Keratinocyte (primary cell): ENCODE measurements around the gene CEP152. TPM values are rescaled to one million over a fixed set of nuclear protein-coding genes. Genes with fewer than 3 reads are reported as not detected.

Experiments
- DNase-seq: peaks from one replicate; pipeline ENCODE4 v3.0.0-alpha.2; 2011; ENCODE audit warnings: low read depth, missing footprints, low spot score
- FAIRE-seq: peaks from 2 replicates; lab custom pipeline; 2011; peaks lifted over from hg19 to GRCh38; lab: Jason Lieb, UNC
- H2AFZ ChIP-seq: 2 replicates; pipeline ENCODE4 v1.6.0; 2012; ENCODE audit warnings: low read length, control low read depth, inconsistent platforms; ENCODE audit not compliant: control insufficient read depth
- H3K27ac ChIP-seq: 2 replicates; pipeline ENCODE4 v1.5.1; 2011; ENCODE audit warnings: low read length; ENCODE audit not compliant: control insufficient read depth, insufficient read depth
- H3K27me3 ChIP-seq: 3 replicates; pipeline ENCODE4 v1.6.0; 2011; ENCODE audit warnings: low read length; ENCODE audit not compliant: control insufficient read depth, insufficient read depth; ENCODE audit errors: extremely low read depth
- H3K36me3 ChIP-seq, 2 experiments: 2 replicates in 1 of 2; 3 replicates in 1 of 2; pipeline ENCODE4 v1.5.1; 2011; ENCODE audit warnings: low read length in 2 of 2, mild to moderate bottlenecking in 1 of 2; ENCODE audit not compliant: control insufficient read depth in 2 of 2, insufficient read depth in 2 of 2; ENCODE audit errors: extremely low read depth in 1 of 2
- H3K4me1 ChIP-seq: 3 replicates; pipeline ENCODE4 v1.5.1; 2011; ENCODE audit warnings: low read length; ENCODE audit not compliant: control insufficient read depth, insufficient read depth; ENCODE audit errors: extremely low read depth
- H3K4me2 ChIP-seq: 3 replicates; pipeline ENCODE4 v1.6.0; 2011; ENCODE audit warnings: low read depth, low read length; ENCODE audit not compliant: control insufficient read depth, insufficient read depth; ENCODE audit errors: extremely low read depth
- H3K4me3 ChIP-seq, 3 experiments: fragments of 200-600 bp in 1 of 3; sonication (generic) in 1 of 3; 2 replicates in 2 of 3; 3 replicates in 1 of 3; pipeline ENCODE4 v1.5.1; 2011 to 2016; ENCODE audit warnings: low read length in 3 of 3, mild to moderate bottlenecking in 3 of 3, control low read depth in 2 of 3, inconsistent platforms in 1 of 3, low read depth in 1 of 3, mixed read lengths in 1 of 3, mixed run types in 1 of 3, moderate library complexity in 1 of 3; ENCODE audit not compliant: control insufficient read depth in 2 of 3, insufficient read depth in 2 of 3; ENCODE audit errors: extremely low read depth in 1 of 3
- H3K79me2 ChIP-seq: 2 replicates; pipeline ENCODE4 v1.6.0; 2012; ENCODE audit warnings: low read length; ENCODE audit not compliant: control insufficient read depth, insufficient read depth
- H3K9ac ChIP-seq: 3 replicates; pipeline ENCODE4 v1.6.0; 2011; ENCODE audit warnings: low read length; ENCODE audit not compliant: control insufficient read depth, insufficient read depth; ENCODE audit errors: extremely low read depth
- H3K9me1 ChIP-seq: 3 replicates; pipeline ENCODE4 v1.6.0; 2011; ENCODE audit warnings: low read length; ENCODE audit not compliant: control insufficient read depth, insufficient read depth; ENCODE audit errors: extremely low read depth
- H3K9me3 ChIP-seq: 2 replicates; pipeline ENCODE4 v1.5.1; 2012; ENCODE audit warnings: low read depth, low read length; ENCODE audit not compliant: control insufficient read depth
- H4K20me1 ChIP-seq: 3 replicates; pipeline ENCODE4 v1.6.0; 2011; ENCODE audit warnings: low read length; ENCODE audit not compliant: control insufficient read depth, insufficient read depth; ENCODE audit errors: extremely low read depth
- EZH2 ChIP-seq: IDR thresholded peaks from one replicate; pipeline ENCODE4 v1.6.1; 2012; ENCODE audit warnings: inconsistent platforms, mild to moderate bottlenecking, low read length, moderate library complexity
- dilution Hi-C: fragments of 300-500 bp; cut with MboI; formaldehyde crosslinking; loops from one replicate; pipeline ENCODE4 v1.7.0; 2020; ENCODE audit warnings: low sequenced_read_pairs; ENCODE audit not compliant: extremely low pct_ligation_motif_present
- polyA plus RNA-seq, 5 experiments: library from polyadenylated mRNA; depleted of rRNA in 3 of 5; stranded (reverse) in 3 of 5; stranded (forward) in 1 of 5; unstranded in 1 of 5; fragments of >200 nt; gene quantifications; 1 replicate in 1 of 5; 2 replicates in 3 of 5; 3 replicates in 1 of 5; pipeline versions ENCODE4 v1.2.1 to v1.2.3, GENCODE V29; 2011 to 2012; ENCODE audit warnings: missing spikeins in 2 of 5, low read depth in 1 of 5, low replicate concordance in 1 of 5
- TF ChIP-seq, protein P1 (sequence below), 3 experiments: IDR thresholded peaks in 1 of 3; conservative IDR thresholded peaks in 1 of 3; optimal IDR thresholded peaks in 1 of 3; 2 replicates in 2 of 3; 3 replicates in 1 of 3; pipeline versions ENCODE3 to v1.5.1; 2011; ENCODE audit warnings: low read length in 3 of 3, mild to moderate bottlenecking in 3 of 3, moderate library complexity in 2 of 3, control low read depth in 1 of 3, inconsistent platforms in 1 of 3; ENCODE audit not compliant: insufficient read depth in 2 of 3; ENCODE audit errors: extremely low read depth in 1 of 3

CEP152 gene
- polyA plus RNA-seq, 1 donor (not counting 4 experiments of a cell fraction or from before 2014, with no cell fraction given), result 4.0 TPM

DNA sequence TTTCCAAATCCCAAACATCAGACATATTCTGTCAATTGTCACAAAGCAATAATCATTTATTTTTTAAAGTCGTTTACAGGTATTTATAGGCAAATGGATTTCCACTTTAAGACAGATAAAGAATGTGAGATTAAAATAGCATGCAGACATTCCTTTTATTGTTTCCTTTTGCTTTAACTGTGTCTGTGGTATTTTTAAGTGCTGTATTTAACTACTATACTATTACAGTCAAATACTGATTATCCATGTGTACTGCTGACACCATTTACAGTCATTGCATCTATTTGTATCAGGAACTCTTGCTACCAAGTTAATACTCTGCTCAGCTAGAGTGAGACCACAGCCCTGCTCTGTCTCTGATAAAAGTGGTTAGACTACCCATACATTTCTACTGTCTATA is 12.8 kb upstream of the CEP152 start:
- TF ChIP-seq EZH2, result no peak
- TF ChIP-seq, protein P1, sequence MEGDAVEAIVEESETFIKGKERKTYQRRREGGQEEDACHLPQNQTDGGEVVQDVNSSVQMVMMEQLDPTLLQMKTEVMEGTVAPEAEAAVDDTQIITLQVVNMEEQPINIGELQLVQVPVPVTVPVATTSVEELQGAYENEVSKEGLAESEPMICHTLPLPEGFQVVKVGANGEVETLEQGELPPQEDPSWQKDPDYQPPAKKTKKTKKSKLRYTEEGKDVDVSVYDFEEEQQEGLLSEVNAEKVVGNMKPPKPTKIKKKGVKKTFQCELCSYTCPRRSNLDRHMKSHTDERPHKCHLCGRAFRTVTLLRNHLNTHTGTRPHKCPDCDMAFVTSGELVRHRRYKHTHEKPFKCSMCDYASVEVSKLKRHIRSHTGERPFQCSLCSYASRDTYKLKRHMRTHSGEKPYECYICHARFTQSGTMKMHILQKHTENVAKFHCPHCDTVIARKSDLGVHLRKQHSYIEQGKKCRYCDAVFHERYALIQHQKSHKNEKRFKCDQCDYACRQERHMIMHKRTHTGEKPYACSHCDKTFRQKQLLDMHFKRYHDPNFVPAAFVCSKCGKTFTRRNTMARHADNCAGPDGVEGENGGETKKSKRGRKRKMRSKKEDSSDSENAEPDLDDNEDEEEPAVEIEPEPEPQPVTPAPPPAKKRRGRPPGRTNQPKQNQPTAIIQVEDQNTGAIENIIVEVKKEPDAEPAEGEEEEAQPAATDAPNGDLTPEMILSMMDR (optimal IDR thresholded peaks at IDR 0.05 in 1 of 3, IDR thresholded peaks at IDR 0.05 in 1 of 3, conservative IDR thresholded peaks at IDR 0.05 in 1 of 3; ENCODE audit: extremely low read depth in 1 of 3, insufficient read depth in 2 of 3, low read length in 3 of 3), result no peak
- no peak overlapping the region for H2AFZ ChIP-seq
- H3K4me3 ChIP-seq, result no peak overlapping the region
- FAIRE-seq (no peak), DNase-seq (no peak)
- no peaks in the 10 kb centered on the region for H3K36me3 ChIP-seq
- H3K9ac ChIP-seq, result no peak overlapping the region
- no peaks in the 10 kb centered on the region for H3K9me1 ChIP-seq
- H3K4me2 ChIP-seq, result no peak overlapping the region
- H3K9me3 ChIP-seq, result no peaks in the 10 kb centered on the region
- no peaks in the 10 kb centered on the region for H3K27me3 ChIP-seq
- H4K20me1 ChIP-seq, result no peaks in the 10 kb centered on the region
- no peaks in the 10 kb centered on the region for H3K4me1 ChIP-seq
- H3K27ac ChIP-seq, result no peak overlapping the region
- dilution Hi-C loops, result no loop called here
- no peaks in the 10 kb centered on the region for H3K79me2 ChIP-seq

DNA sequence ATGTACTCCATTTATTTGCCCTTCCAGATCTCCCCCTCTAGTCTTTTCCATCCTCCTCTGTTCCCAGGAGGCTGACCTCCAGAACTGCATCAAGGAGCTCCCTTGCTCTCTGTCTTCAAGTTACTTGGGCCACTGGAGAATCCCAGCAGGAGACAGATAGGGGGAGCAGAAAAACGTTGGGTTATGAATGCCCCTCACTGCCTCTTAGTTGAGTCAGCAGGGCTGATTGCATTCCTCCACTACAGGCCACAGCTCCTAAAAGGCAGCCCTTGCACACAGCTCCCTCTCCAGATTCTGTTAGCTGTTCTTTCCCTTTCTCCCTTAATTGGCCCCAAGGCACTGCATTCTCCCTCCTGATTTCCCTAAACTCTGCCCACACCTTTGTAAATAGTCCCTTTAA is 12.4 kb upstream of the CEP152 start:
- H3K36me3 ChIP-seq, result no peaks in the 10 kb centered on the region
- no peaks in the 10 kb centered on the region for H3K9me1 ChIP-seq
- H3K4me2 ChIP-seq, result no peak overlapping the region
- no peak overlapping the region for H2AFZ ChIP-seq
- TF ChIP-seq, protein P1 (optimal IDR thresholded peaks at IDR 0.05 in 1 of 3, IDR thresholded peaks at IDR 0.05 in 1 of 3, conservative IDR thresholded peaks at IDR 0.05 in 1 of 3; ENCODE audit: extremely low read depth in 1 of 3, insufficient read depth in 2 of 3, low read length in 3 of 3), result no peak
- no peak for TF ChIP-seq EZH2
- no peak overlapping the region for H3K4me3 ChIP-seq
- dilution Hi-C loops, result no loop called here
- no peaks in the 10 kb centered on the region for H3K79me2 ChIP-seq
- no peaks in the 10 kb centered on the region for H3K4me1 ChIP-seq
- no peak overlapping the region for H3K9ac ChIP-seq
- DNase-seq (no peak), FAIRE-seq (no peak)
- no peaks in the 10 kb centered on the region for H3K9me3 ChIP-seq
- H4K20me1 ChIP-seq, result no peaks in the 10 kb centered on the region
- no peak overlapping the region for H3K27ac ChIP-seq
- H3K27me3 ChIP-seq, result no peaks in the 10 kb centered on the region
